SIG-M5 treated with dmso at 0.1 percent for 504 hours (cell line): ENCODE results near the gene CHST1.

Source experiments
- DNase-seq: peaks from one replicate; lab custom pipeline; 2025; ENCODE audit not compliant: unreplicated experiment; lab: John Stamatoyannopoulos, UW

CHST1 gene, protein sequence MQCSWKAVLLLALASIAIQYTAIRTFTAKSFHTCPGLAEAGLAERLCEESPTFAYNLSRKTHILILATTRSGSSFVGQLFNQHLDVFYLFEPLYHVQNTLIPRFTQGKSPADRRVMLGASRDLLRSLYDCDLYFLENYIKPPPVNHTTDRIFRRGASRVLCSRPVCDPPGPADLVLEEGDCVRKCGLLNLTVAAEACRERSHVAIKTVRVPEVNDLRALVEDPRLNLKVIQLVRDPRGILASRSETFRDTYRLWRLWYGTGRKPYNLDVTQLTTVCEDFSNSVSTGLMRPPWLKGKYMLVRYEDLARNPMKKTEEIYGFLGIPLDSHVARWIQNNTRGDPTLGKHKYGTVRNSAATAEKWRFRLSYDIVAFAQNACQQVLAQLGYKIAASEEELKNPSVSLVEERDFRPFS

DNA sequence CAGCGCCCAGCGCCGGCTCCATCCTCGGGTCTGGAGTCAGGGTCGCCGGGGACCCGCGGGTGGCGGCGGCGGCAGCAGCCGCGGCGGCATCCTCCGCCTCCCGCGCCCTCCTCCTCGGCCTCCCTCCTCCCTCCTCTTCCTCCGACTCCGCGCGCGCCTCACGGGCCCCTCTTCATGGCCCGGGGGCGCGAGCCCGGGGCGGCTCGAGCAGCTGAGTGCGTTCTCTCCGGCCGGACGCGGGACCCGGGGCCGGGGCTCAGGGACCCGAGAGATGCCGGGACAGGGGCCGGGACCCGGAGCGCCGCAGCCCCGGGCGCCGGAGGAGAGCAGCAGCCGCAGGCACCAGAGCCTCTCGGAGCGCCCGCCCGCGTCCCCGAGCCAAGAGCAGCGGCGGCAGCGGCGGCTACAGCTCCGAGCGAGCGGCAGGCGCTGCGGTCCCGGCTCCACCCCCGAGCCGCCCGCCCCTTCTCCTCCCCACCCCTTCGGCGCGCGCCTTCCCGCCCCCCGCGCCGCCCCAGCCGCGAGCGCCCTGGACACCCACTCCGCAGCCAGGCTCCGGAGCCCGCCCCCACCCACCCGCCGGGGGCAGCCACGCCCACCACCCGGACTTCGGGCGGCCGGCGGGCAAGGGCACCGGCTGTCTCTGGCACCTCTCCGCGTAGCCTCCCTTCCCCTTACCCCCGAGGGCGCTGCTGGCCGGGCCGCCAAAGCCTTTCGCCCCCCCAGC lies at the start of gene CHST1:
TSS of gene CHST1 (minus strand) at position 417 of the 727 bp plus-strand sequence. CDS start 14,699 bp downstream, outside the sequence.
- DNase-seq, result no peak

DNA sequence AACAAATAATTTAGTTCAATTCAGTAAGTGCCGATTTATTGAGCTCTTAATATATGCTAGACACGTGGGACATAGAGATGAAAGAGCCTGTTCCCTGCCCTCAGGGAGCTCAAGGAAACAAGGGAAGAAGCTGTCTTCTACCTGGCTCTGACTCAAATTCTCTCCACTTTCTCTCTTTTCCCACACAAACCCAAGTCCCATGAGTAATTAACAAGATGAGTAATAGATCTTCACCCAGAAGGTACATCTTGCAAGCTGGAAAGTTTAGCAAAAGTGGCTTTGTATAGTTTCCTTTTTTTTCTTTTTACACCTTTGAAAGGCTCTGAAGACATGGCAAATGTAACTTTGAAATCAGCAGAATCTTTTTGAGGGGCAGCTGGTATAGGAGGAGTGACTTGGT lies 48.2 kb upstream of the CHST1 start:
- no peak for DNase-seq

DNA sequence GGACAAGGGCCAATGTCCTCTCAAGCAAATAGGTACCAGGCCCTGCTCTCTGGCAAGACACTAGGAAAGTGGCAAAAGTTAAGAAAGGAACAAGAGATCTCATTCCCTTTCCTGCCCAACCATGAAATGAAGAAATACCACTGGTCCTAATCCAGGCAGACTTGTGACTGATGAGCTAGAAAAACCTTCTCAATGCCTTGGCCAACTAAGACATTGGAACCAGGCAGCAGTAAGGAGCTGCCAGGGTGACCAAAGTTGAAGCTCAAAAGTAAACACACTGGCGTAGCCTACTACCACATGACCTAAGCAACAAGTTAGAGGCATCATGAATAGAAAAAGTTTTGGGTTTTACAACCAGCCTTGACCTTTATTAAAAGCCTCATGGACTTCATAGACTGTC lies 45.1 kb upstream of the CHST1 start:
- no peak for DNase-seq

DNA sequence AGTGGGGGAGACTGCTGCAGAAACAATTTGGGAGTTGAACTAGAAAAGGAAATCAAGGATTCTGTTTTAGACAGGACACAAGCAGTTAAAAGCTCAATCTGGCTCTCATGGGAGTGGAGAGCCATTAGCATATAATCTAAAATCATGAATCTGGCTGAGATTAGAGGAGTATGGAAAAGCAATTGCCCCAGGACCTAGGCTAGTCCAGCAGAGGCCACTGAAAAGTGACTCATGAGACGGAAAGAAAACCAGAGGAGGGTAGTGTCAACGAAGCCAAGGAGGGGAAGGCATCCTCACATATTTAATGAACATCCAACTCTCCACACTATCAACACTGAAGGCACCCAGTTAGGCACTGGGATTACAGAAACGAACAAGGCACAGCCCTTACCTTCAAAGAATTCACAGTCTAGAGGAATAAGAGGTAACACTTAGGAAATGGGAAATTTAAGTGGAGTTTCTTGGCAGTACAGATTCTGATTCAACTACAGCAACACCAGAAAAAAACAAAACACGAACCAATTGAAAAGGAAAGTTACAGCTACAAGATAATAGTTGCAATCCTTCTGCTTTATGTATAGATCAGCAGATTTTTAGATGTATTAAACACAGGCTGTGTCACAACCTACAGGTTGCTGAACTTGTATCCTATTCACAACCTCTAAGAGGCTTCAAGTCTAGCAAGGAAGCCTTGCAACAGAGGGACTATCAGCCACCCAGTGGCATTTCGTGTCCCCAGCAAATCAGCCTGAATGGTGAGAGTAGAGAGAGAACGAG lies 43.7 kb upstream of the CHST1 start:
- DNase-seq, result no peak

DNA sequence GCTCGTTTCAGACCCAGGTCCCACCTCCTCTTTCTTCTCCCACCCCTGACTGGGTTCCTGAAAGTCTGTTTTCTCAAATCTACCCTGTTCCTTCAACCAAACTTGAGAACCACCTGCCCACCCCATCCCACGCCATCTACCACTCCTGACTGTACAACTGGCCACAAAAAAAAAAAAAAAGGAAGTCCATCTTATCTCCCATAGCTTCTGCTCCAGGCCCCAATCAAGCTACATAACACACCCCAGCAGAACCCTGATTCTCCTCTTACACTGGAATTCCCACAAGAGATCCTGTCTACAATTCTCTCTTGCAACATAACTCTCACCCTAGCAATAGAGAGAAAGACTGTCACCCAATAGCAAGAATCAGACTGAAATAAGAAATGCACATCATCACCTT lies 39.2 kb upstream of the CHST1 start:
- DNase-seq, result no peak

DNA sequence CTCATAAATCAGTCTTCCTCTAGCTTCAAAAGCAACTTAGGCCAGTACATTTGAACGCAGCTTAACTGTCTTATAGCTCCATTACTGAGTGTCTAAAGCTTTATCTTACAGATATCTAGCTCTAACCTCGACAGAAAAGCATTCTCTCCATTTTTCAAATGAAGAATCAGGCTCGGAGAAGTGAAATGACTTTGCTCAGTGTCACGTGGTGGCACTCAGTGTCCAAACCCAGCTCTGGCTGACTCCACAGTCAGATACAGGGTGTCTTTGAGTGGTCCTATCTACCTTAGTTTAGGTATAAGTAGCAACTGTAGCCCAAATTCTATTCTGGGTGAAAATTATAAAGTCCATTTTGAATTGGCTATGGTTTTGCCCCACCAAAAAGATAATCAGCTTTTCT lies 38.7 kb upstream of the CHST1 start:
- DNase-seq, result no peak

DNA sequence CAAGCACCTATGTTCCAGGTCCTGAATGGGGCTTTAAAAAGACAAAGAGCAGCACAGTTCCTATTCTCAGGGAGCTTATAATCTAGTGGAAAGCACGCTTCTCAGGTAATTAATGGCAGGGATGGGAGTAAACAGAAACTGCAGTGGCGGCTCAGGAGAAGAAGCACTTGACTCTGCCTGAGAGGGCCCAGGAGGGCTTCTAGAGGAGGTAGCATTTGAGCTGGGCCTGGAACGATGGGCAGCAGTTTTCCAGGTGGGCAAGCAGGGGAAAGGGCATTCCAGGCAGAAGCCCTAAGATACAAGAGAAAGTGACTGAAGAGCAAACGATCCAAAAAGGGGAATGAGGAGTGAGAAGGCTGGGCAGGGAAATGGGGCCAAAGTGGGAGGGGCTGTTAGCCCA lies 37.1 kb upstream of the CHST1 start:
- no peak for DNase-seq

DNA sequence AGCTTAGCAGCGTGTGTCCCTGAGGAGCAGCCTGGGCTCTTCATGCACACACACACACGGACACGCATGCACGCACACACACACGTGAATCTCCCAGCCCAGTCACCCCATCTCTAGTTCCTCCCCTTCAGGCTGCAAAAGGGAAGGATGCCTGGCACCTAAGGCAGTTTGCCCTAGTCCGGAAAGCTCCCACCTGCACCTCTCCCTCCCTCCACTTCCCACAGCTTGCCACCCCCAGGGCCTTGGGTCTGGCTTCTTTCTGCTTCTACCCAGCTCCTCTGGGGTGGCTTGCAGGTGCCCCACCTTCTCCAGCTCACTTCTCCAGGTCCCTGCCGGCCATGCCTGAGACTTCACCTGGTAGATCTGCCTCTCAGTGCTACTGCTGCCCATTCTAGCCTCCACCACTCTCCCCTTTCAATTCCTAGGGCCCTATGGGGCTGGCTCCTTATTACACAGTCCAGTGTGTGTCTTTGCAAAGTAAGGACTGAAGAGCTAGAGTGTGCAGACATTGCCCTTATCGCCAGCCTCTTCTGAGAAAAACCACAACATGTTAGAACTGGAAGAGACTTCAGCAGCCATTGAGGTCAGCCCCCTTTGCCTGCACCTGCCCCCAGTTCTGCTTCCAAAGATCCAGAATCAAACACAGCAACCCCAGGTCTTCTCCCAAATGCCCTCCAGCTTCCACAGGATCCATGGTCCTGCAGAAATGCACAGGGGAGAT lies 33.5 kb upstream of the CHST1 start:
- DNase-seq, result no peak

DNA sequence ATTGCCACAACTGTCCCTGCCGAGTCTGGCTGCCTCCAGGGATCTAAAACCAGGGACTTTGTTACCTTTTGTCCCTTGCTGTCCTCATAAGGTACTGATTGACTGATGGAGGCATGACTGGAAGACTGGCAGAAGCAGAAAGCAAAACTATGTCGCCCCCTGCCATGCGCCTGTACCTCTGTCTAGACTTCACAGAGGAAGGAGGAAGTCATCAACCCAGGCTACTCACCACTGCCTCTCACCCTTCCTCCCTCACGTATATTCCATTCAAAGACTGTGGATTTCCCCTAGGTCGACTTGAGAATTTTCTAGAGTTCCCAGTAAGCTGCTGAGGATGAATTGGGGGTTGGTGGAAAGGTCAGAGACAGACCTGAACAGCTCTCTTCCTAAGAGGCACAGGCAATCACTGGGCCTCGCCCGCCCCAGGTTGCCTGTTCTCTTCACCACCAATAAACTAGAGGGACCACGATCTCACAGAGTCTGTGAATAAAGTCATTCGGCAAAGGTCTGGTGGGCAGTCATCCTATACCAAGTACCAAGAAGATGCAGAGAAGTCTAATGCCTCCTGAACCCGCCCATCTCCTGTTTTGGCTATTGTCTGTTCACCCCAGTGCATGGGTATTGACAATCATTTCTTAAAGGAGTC lies 27.5 kb upstream of the CHST1 start:
- DNase-seq, result peak; percentile 0

DNA sequence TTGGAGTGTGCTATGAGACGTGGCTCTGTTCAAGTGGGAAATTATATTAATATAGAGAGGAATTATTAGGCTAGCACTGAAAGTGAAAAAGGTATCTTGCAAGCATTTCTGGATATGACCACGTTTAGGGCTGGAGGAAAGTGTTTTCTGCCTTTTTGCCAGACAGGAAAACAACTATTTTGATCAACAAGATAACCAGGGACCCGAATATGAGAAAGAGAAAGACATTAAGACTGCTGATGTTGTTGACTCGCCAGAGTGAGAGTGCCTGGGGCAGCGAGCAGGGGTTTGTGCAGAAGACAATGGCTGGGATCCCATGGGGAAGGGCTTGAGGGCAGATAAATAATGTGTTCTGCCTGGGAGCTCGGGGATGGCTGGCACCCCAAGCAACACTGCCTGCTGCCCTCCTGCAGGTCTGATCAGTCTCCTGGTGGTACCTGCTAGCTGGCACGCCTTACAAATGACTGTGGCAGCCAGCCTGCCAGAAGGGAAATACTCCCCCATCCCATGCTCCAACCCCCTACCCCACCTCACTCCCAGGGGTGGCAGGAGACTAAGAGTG lies 23.1 kb upstream of the CHST1 start:
- DNase-seq, result no peak

DNA sequence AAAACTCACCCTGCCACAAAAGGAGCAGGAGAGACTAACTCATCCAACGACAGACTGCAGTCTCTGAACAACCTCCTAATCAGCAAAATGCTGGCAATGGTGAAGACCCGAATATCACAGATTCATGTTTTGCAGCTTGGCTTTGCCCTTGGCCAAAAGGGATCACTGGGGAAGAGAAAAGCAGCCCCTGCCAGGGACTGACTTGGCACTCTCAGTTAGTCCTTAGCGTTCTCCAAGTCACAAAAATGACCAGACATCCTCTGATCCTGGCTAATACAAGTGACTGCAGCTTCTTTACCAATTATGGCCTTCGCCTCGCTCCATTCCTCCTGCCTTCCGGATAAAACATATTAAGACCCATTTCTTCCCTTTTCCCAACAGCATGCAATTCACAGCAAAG lies 22.4 kb upstream of the CHST1 start:
- no peak for DNase-seq

DNA sequence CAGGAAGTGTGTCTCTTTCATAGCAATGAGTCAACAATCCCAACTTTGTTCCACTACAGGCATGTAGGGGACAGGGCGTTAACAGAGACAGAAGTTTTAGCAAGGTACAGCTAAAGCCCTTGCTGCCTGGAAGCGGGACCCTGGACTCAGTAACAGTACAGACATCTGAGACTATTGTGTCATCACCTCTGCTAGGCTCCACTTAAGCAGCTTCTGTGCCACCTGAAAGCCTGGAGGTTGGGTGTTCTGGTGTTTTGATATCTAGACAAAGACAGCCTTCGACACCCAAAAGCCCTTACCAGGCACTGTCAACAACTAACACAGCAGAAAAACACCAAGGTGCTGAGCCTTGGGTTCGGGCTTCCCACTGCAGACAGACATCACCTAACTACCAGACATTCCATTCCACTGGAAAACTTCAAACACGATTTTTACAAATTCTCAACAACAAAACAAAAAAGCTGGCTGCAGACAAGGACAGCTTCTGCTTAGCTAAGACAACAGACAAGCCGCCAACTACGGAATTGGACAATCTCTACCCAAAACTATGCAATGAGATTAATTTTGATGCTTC lies 20.6 kb upstream of the CHST1 start:
- no peak for DNase-seq

DNA sequence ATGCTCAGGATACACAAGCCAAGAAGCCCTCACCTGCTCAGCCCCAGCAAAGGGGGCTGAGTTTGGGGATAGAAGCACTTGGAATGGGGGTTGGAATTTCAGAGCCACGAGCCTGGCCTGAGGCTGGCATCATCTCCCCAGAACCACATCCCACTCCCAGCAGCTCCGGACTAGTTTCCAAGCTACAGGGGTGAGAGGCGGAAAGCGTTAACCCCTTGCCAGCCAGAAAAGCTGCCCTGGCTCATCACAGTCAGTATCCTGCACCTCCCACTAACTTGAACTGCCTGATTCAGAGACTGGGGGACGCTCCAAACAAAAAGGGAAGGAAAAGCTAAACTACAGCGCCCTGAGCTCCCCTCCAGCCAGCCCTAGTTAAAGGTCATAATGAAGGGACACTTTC lies 19.0 kb upstream of the CHST1 start:
- no peak for DNase-seq

DNA sequence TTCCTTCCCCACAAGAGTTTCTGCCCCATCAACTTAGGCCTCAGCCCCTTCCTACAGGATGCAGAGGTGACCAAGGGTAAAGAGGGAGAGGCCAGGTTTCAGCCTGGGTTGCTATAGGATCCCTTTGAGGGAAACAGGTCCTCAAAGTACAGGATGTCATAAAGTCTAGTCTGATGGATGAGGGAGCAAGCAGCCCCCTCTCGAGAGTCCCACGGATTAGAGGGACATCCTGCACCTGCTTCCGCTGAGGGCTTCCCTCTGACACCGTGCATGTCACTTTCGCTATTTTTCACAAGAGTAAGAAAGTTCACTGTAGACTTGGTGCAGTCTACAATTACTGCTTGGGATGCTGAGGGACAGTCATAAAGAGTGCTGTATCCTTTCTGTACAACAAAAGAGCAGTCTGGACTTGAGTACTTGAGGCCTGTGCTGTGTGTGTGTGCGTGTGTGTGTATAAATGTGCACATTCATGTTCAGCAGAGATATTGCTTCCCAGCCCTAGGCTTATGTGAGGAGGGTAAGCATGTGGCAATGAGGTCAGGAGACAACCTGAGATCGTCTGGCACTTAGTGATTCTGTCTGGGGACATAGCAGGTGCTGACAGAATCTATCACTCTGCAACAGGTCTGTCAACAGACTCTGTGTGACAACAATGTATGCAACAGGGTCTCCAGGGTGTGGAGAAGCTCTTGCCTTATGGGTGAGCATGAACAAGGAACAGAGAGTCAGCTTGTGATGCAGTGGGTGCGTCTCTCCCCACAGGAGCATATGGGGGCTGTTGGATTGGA lies 18.0 kb upstream of the CHST1 start:
- no peak for DNase-seq

DNA sequence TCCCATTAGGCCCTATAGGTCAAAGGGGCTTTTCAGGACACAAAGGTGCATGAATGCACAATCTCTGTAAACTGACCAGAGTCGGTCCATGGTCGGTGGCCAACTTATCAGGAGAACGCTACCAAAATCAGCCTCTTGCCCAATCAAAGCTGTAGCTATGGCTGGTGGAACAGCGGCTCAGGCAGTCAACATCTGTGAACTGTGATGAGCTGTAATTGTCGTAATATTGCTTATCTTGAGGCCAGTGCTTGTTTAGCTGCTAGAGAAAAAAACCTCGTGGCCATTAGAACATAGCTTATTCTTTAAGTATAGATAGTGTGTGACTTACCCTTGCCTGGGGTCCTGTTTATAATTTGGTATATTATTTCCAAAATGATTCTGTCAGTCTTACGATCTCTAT lies 14.4 kb upstream of the CHST1 start:
- no peak for DNase-seq

DNA sequence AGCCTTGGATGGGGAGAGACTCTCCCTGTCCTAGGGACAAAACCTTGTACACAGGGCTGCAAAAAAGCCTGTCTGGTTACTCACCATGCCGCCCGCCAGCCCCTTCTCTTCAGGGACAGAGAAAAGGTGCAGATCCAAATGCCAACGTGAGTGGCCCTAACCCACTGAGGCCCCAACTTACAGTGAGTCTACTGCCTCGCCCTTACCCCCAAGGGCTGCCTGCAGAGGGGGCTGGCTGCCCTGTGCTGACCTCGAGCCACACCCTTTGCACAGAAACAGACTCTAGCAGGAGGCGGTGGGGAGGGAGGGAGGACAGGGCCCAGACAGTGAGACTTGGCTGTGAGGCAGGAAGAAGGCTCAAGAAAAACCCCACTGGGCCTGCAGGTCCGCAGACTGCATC lies 13.6 kb upstream of the CHST1 start:
- DNase-seq, result no peak

DNA sequence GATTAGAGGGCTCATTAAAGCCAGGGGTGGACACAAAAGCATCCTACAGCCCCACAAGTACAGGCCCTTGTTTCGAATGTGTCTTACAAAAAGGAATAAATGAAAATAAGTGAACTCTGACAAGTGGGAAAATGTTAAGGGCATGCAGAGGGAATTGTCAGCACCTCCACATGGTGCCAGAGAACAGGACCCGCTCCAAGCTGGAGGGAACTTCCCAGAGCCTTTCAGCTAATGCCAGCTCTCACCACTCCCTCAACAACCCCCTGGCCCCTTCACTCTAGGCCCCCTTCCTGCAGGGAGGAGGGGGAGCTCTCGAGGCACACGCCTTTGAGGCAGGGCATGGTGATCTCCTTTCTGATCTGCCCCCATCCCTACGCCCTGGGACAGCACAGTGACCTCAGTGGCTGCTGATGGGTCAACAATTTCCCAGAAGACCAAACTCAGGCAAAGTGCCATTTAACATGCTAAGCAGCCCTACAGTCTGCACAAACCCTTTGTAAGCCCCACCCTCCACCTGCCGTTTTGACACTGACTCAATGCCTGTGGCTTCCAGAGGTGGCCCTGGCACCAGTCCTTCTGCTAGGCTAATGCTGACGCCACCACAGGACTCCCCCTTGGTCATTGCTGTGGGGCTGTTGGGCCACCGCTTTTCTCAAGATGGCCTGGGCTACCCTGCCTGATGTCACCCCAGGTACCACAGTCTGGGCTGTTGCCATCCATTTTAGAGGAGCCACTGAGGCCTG lies 12.5 kb upstream of the CHST1 start:
- no peak for DNase-seq

DNA sequence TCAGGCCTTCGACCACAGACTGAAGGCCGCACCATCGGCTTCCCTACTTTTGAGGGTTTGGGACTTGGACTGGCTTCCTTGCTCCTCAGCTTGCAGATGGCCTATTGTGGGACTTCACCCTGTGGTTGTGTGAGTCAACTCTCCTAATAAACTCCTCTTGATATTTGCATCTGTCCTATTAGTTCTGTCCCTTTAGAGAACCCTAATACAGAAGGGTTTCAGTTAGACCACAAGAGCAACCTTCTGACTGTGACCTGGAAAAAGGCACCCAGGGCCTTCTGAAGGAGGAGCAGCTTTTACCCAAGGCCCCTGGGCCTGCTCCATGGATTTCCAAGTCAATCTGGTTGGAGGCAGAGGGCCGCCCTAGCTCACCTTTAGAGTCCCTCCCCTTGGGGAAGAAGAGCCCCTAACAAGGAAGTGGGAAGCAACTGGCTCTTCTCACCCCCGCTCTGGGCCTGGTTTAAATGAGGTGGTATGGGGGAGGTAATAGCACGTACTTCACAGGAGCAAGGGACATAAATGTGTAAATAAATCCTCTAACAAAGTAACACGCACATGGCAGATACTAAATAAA lies 11.2 kb upstream of the CHST1 start:
- DNase-seq, result no peak
